MV-4-11 (cell line): ENCODE results near the gene MCUR1.
"Not testable (repeated sequence)": the region's sequence is repeated elsewhere in the genome, so short reads cannot be mapped to it uniquely, and the experiment has no call there.

Source experiments
- DNase-seq: peaks from one replicate; lab custom pipeline; 2025; lab: John Stamatoyannopoulos, UW

MCUR1 gene

GRCh38 chr6:13828656-13829301, 14.4 kb upstream of the MCUR1 start:
- DNase-seq = not testable (repeated sequence)

- peak; percentile 16 for DNase-seq
These were observed 12.7 kb upstream of the MCUR1 start for GRCh38 chr6:13827032-13827431.

- no peak for DNase-seq
These were observed 11.5 kb upstream of the MCUR1 start for GRCh38 chr6:13825871-13826270.

GRCh38 chr6:13818341-13818740, 4.0 kb upstream of the MCUR1 start:
- no peak for DNase-seq

GRCh38 chr6:13814938-13815575, 700 bp upstream of the MCUR1 start:
- DNase-seq = peak; percentile 48

GRCh38 chr6:13813621-13814175, 659 bp downstream of the MCUR1 start:
- DNase-seq = peak; percentile 12

GRCh38 chr6:13813026-13813425, 1.3 kb downstream of the MCUR1 start:
- DNase-seq = no peak

GRCh38 chr6:13812359-13812642, 2.1 kb downstream of the MCUR1 start:
- DNase-seq = no peak

GRCh38 chr6:13811627-13812358, 2.6 kb downstream of the MCUR1 start:
- peak; percentile 12 for DNase-seq

- DNase-seq = no peak
These were observed 3.5 kb downstream of the MCUR1 start for GRCh38 chr6:13810688-13811446.

- no peak for DNase-seq
These were observed 5.6 kb downstream of the MCUR1 start for GRCh38 chr6:13808801-13809200.

- DNase-seq = no peak
These were observed 6.7 kb downstream of the MCUR1 start for GRCh38 chr6:13807696-13808095.

- no peak for DNase-seq
These were observed 10.8 kb downstream of the MCUR1 start for GRCh38 chr6:13803581-13803980.

GRCh38 chr6:13800615-13801014, 13.7 kb downstream of the MCUR1 start:
- no peak for DNase-seq

GRCh38 chr6:13796781-13797180, 17.6 kb downstream of the MCUR1 start:
- DNase-seq = no peak

- DNase-seq = peak; percentile 79
These were observed 19.2 kb downstream of the MCUR1 start for GRCh38 chr6:13795041-13795750.

- DNase-seq = peak; percentile 51
These were observed 20.2 kb downstream of the MCUR1 start for GRCh38 chr6:13794184-13794583.

- DNase-seq = no peak
These were observed 24.6 kb downstream of the MCUR1 start for GRCh38 chr6:13789746-13790145.

- no peak for DNase-seq
These were observed 25.5 kb downstream of the MCUR1 start for GRCh38 chr6:13788820-13789219.

GRCh38 chr6:13787137-13787536, 27.2 kb downstream of the MCUR1 start:
- no peak for DNase-seq

GRCh38 chr6:13780162-13780561, 34.2 kb downstream of the MCUR1 start:
- DNase-seq = not testable (repeated sequence)

GRCh38 chr6:13778028-13778427, 36.3 kb downstream of the MCUR1 start:
- DNase-seq = no peak
